ENCODE results near the gene GRIK5.

DNA sequence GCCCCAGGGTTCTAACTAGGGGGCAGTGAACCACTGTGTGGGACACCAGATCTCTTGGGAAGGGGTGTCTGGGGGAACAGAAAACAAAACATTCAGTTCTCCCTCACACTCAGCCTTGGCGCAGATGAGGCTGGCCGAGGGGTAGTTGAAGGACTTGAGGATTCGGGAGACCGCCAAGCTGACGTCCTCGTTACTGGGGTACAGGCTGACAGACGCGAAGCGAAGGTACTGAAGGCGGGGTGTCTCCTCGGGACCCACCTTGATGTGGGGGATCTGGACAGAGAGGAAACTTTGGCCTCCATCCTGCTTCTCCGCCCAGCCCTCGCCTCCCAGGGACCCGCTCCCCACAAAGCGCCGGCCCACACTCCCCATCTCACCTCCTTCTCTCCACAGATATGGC lies 7.6 kb downstream of the GRIK5 start:
- TF ChIP-seq, protein P1, sequence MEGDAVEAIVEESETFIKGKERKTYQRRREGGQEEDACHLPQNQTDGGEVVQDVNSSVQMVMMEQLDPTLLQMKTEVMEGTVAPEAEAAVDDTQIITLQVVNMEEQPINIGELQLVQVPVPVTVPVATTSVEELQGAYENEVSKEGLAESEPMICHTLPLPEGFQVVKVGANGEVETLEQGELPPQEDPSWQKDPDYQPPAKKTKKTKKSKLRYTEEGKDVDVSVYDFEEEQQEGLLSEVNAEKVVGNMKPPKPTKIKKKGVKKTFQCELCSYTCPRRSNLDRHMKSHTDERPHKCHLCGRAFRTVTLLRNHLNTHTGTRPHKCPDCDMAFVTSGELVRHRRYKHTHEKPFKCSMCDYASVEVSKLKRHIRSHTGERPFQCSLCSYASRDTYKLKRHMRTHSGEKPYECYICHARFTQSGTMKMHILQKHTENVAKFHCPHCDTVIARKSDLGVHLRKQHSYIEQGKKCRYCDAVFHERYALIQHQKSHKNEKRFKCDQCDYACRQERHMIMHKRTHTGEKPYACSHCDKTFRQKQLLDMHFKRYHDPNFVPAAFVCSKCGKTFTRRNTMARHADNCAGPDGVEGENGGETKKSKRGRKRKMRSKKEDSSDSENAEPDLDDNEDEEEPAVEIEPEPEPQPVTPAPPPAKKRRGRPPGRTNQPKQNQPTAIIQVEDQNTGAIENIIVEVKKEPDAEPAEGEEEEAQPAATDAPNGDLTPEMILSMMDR (IDR thresholded peaks at IDR 0.05; ENCODE audit: low read length): no peak
- TF ChIP-seq EZH2 (IDR thresholded peaks at IDR 0.05; ENCODE audit: borderline replicate concordance, low read length): no peak

All from OCI-LY1 (cell line).